ENCODE results near the gene CHD9. TPM values are rescaled to one million over a fixed set of nuclear protein-coding genes. Genes with fewer than 3 reads are reported as not detected.
A peak's percentile ranks its signal among the peaks of the same experiment; 100 is the strongest.

CHD9 gene
- total RNA-seq, 4 donors from 2014 or later: 24.5 to 84.0 (median 48.2) TPM

DNA sequence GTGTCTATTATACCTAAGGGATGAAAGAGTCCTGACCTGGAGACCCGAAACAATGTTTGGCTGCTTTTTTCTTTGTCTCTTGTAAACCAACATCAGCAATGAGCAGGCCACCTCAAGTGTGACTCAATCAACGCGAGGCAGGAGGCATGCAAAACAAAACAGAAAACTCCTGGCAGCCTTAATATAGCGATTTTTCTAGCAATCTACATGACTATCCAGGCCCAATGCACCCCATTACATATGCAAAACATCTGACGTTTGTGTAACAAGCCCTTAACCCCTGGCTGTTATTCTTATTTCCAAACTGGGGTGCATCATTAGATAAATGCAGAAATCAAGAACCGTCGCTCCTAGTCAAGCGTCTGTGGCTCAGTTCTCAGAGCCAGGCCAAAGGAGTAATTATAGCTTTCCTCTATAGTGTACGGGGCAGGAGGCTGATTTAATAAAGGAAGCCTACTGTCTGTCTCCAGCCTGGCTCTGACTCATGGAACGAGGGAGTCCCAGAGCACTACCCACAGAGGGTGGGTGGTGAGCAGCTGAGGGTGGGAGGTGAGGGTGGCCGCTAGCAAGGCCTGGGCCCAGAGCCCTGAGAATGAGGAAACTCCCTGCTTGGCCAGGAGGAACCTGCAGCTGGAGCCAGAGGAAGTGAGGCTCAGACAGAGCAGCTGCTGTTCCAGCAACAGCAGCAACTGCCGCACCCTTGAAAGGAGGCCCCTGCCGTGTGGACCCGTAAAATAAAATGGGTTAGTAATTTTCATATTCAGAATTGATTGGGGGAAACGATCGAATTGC is 43.9 kb downstream of the CHD9 start:
- Histone ChIP-seq H3K36me3 (no peaks in the 10 kb centered on the region), H3K9me3 (no peaks in the 10 kb centered on the region), H3K4me3 (peak overlapping the region; percentile 51 to 60 (median 54)), H3K27ac (peak overlapping the region; percentile 94 to 96 (median 95)), H3K27me3 (no peaks in the 10 kb centered on the region), H3K4me1 (peaks cover 53% of the 10 kb centered on the region in 2 donors)
- peak; percentile 74 to 78 for ATAC-seq
- intact Hi-C loops (cut with DNase I; ENCODE audit: low total_unique reads) (loop anchor here (1.0 to 10.0 kb wide), 4 partner anchors 7 to 406 kb away; partner anchors contain the start of genes AKTIP and CHD9), in situ Hi-C loops (cut with MboI; ENCODE audit: low sequenced_read_pairs in 4 of 4) (no loop called here)
- peak; percentile 86 to 97 for DNase-seq
- TF ChIP-seq, protein P1, sequence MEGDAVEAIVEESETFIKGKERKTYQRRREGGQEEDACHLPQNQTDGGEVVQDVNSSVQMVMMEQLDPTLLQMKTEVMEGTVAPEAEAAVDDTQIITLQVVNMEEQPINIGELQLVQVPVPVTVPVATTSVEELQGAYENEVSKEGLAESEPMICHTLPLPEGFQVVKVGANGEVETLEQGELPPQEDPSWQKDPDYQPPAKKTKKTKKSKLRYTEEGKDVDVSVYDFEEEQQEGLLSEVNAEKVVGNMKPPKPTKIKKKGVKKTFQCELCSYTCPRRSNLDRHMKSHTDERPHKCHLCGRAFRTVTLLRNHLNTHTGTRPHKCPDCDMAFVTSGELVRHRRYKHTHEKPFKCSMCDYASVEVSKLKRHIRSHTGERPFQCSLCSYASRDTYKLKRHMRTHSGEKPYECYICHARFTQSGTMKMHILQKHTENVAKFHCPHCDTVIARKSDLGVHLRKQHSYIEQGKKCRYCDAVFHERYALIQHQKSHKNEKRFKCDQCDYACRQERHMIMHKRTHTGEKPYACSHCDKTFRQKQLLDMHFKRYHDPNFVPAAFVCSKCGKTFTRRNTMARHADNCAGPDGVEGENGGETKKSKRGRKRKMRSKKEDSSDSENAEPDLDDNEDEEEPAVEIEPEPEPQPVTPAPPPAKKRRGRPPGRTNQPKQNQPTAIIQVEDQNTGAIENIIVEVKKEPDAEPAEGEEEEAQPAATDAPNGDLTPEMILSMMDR (IDR thresholded peaks at IDR 0.05 in 4 of 5, conservative IDR thresholded peaks at IDR 0.05 in 1 of 5): no peak
- TF ChIP-seq POLR2A (IDR thresholded peaks at IDR 0.05): peak; percentile 55 to 61

DNA sequence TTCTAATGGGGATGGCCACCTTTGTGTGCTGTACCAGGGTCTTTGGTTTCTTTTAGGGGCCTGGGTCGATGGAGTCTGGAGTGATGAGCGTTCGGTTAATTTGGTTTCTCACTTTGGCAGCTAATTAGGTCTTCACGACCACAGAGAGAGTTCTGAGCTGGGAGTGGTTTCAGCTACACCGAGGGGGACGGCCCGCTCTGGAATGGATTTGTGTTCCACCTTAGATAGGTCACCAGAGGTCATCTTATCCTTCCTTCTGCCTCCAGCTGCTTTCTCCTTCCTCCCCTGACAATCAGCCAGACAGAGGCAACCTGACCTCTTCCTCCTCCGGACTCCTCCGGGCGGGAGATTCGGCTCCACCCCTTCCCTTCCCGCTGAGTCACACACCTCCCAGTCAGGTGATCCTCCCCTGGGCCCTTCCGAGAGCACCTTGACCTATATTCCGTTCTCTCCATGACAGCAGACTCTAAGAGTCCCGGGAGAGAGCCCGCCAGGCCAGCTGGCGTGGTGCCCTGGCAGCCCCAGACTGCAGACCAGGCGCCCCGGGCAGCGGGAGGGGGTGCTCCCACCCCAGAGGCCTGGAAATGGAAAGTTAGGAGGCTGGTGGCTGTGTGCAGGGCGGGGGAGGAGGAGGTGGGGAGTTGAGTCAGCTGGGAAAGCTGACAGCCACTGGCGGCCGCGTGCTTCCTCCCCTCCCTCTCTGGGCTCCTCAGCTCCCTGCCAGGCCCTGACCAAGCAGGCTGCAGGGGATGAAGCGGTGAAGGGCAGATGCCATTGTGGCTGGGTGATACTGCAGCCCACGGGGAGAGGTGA is 44.7 kb downstream of the CHD9 start:
- peak; percentile 94 to 99 for DNase-seq
- ATAC-seq: peak; percentile 85 to 91
- peak overlapping the region; percentile 94 to 96 (median 95) for H3K27ac ChIP-seq
- H3K4me1 ChIP-seq: peaks cover 45% of the 10 kb centered on the region in 2 donors
- intact Hi-C loops (cut with DNase I; ENCODE audit: low total_unique reads): loop anchor here (1.0 to 10.0 kb wide), 5 partner anchors 8 to 405 kb away; partner anchors contain the start of genes AKTIP and CHD9
- no peaks in the 10 kb centered on the region for H3K9me3 ChIP-seq
- H3K4me3 ChIP-seq: peak overlapping the region; percentile 51 to 60 (median 54)
- TF ChIP-seq, protein P1 (IDR thresholded peaks at IDR 0.05 in 4 of 5, conservative IDR thresholded peaks at IDR 0.05 in 1 of 5): no peak
- peak in 1 of 2 donors; percentile 39 for TF ChIP-seq POLR2A (IDR thresholded peaks at IDR 0.05)
- in situ Hi-C loops (cut with MboI; ENCODE audit: low sequenced_read_pairs in 4 of 4): no loop called here
- H3K27me3 ChIP-seq: no peaks in the 10 kb centered on the region
- H3K36me3 ChIP-seq: no peaks in the 10 kb centered on the region

DNA sequence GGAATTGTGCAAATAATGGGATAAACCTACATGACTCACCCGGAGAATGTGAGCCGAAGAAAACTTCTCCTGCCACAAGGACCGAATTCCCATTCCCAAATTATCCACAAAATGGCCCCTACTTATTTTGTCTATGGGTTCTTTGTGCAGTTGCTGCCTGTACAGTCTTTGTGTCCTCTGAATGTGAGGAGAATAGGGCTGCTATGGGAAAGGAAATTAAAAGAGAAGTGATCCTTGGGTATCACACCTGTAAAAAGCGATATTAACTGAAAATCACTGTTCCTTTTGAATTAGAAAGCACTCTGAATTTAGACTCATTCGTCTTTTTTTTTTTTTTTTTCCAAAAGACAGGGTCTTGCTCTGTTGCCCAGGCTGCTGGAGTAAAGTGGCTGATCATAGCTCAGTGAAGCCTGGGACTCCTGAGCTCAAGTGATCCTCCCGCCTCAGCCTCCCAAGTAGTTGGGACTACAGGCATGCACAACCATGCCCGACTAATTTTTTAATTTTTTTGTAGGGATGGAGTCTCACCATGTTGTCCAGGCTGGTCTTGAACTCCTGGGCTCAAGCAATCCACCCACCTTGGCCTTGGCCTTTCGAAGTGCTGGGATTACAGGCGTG is 45.4 kb downstream of the CHD9 start:
- ATAC-seq: no peak
- intact Hi-C loops (cut with DNase I; ENCODE audit: low total_unique reads) (loop anchor here (1.0 kb wide), 1 partner anchor 108 kb away; no protein-coding TSS in a partner anchor), in situ Hi-C loops (cut with MboI; ENCODE audit: low sequenced_read_pairs in 4 of 4) (no loop called here)

DNA sequence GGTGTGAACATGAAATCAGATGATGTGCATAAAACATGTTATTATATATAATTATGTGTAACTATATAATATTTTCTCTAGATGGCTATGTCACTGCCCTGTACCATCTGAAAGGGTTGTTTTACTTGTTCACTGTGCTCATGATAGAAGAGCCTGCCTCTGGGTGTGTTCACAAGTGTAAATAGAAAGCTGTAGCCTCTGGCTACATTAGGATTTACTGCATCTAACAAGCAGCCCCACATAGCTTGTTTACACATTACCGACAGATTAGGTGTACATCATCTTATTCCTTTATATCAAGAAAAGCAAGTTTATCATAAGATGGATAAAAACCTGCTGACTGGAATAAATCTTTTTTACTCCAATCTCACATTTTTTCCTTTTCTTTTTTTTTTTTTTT is 46.1 kb downstream of the CHD9 start:
- TF ChIP-seq, protein P1 (IDR thresholded peaks at IDR 0.05 in 4 of 5, conservative IDR thresholded peaks at IDR 0.05 in 1 of 5): no peak
- no peak for TF ChIP-seq POLR2A (IDR thresholded peaks at IDR 0.05)
- ATAC-seq: no peak

More for the DNA sequence above, 45.4 kb downstream of the CHD9 start:
- DNase-seq: no peak
- peak overlapping the region; percentile 51 to 60 (median 54) for H3K4me3 ChIP-seq
- no peaks in the 10 kb centered on the region for H3K27me3 ChIP-seq
- TF ChIP-seq, protein P1 (IDR thresholded peaks at IDR 0.05 in 4 of 5, conservative IDR thresholded peaks at IDR 0.05 in 1 of 5): no peak
- no peak for TF ChIP-seq POLR2A (IDR thresholded peaks at IDR 0.05)
- no peaks in the 10 kb centered on the region for H3K36me3 ChIP-seq
- H3K27ac ChIP-seq: peak overlapping the region; percentile 94 to 96 (median 95)
- H3K4me1 ChIP-seq: peaks cover 41 to 44% of the 10 kb centered on the region in 2 donors
- H3K9me3 ChIP-seq: no peaks in the 10 kb centered on the region

More for the DNA sequence above, 46.1 kb downstream of the CHD9 start:
- Histone ChIP-seq H3K36me3 (no peaks in the 10 kb centered on the region), H3K4me1 (peaks cover 41 to 44% of the 10 kb centered on the region in 2 donors), H3K27me3 (no peaks in the 10 kb centered on the region), H3K9me3 (no peaks in the 10 kb centered on the region), H3K27ac (peak overlapping the region; percentile 94 to 96 (median 95)), H3K4me3 (no peak overlapping the region)
- intact Hi-C loops (cut with DNase I; ENCODE audit: low total_unique reads): loop anchor here (1.0 kb wide), 1 partner anchor 107 kb away; no protein-coding TSS in a partner anchor
- DNase-seq: no peak
- in situ Hi-C loops (cut with MboI; ENCODE audit: low sequenced_read_pairs in 4 of 4): no loop called here

Measured in gastrocnemius medialis (tissue), 4 donors.